HG03108 (cell line): Measurements from ENCODE around the gene CASD1.
A peak's percentile ranks its signal among the peaks of the same experiment; 100 is the strongest.

Experiments
- ATAC-seq: cut with Tn5 transposase; IDR thresholded peaks from one replicate; pipeline ENCODE4 v1.9.1; 2021; ENCODE audit warnings: moderate library complexity; ENCODE audit not compliant: unreplicated experiment

CASD1 gene

DNA sequence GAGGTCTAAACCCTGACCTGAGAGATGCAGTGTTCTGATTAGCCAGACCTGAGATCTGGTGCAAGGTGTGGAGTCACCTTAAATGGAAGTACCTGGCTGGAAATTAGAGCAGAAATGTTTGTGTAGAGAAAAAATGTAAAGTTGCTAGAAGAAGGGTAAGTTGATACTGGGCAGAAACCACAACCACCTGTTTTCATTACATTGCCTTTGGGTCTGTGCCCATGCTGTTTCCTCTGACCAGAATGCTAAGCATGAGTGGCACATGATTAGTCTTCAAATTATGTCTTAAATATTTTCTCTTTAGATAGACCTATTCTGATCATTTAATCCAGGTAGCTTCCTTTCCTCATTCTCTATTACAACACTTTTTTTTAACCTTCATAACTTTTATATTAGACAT, 69.0 kb downstream of the CASD1 start:
- no peak for ATAC-seq

DNA sequence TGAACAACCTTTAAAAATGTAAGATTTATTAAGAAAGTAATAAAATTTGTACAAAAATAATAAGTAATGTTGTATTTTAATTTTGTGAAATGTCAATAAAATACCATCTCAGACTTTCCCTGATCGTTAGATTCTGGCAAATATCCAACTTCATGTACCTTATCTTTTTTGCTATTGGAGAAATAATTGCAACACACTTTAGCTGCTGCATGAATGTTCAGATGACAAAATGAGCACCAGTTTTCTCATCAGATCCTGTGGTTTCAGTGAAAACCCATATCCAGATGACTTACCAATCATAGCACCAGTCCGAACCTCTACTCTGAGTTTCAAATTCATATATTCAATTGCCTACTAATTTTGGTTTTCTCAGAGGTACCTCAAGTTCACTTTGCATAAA, 69.9 kb downstream of the CASD1 start:
- no peak for ATAC-seq

- no peak for ATAC-seq
These were observed 71.0 kb downstream of the CASD1 start for GRCh38 chr7:94580601-94581000.

DNA sequence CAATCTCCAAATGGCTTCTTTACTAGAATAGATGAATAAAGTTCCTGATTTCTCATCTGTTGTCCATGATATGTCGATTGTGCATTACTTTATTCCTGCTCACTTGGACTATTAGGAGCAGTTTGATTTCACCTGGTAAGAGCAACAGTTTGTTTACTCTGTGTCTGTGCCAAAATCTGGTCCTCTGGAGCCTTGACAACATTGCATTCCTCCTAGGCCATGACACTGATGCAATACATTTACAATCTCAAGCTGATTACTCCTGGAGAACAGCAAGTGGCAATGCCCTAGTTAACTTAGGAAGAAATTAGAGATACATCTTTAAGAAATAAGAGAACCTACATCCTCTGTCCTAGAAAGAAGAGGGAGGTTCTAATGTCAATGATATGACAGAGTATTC, 74.5 kb downstream of the CASD1 start:
- no peak for ATAC-seq

DNA sequence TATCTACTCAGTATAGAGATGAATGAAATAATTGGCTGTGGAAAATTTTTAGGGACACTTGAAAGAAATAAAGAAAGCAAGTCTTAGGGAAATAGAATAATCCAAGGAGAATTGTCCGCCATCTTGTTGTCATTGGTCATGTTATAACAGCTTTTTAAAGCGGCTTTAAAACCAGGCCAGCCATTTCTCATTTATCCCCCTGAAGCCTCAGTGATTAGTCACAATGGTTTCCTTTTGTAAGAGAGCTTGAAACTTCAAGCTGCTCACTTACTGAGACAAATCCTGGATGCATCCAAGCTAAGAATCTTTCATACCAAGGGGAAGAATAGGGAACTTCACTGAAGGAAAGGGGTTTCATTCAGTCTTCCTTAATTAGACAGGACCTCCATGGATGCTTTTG, 78.5 kb downstream of the CASD1 start:
- no peak for ATAC-seq

GRCh38 chr7:94590526-94591162, 81.0 kb downstream of the CASD1 start:
- no peak for ATAC-seq

DNA sequence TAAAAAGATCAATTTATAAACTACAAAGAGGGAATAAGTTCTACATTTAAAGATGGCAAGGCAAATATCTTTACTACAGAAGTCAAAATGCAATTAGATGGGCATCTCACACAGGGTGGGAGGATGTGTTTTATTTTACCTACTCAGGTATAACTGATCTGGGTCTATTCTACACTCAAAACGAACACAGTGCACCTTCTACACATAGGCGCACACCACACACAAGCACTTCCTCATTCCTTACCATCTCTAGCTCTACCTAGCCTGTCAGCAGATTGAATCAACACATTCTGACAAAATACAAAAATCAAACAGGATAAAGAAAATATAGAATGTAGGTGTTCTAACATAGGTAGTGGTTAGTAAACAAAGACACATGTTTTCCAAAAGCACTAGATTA, 81.6 kb downstream of the CASD1 start:
- ATAC-seq, result peak; percentile 68

GRCh38 chr7:94594882-94595281, 85.3 kb downstream of the CASD1 start:
- no peak for ATAC-seq

- no peak for ATAC-seq
These were observed 86.1 kb downstream of the CASD1 start for GRCh38 chr7:94595717-94596116.

- no peak for ATAC-seq
These were observed 90.7 kb downstream of the CASD1 start for GRCh38 chr7:94600267-94600666.

- no peak for ATAC-seq
These were observed 92.6 kb downstream of the CASD1 start for GRCh38 chr7:94602181-94602580.

- no peak for ATAC-seq
These were observed 95.4 kb downstream of the CASD1 start for GRCh38 chr7:94605031-94605430.
